GM12878 (cell line): ENCODE measurements around the gene CAMP.

Experiments
- BRCA1 ChIP-seq: IDR thresholded peaks from 2 replicates; pipeline ENCODE4 v1.6.1; 2011; ENCODE audit warnings: low read depth, low read length, improper control_type of control experiment
- CREM ChIP-seq: IDR thresholded peaks from 2 replicates; pipeline ENCODE4 v1.6.1; 2014; ENCODE audit warnings: antibody characterized with exemption, low read depth
- HDAC2 ChIP-seq: fragments of 200-600 bp; sonication (generic); IDR thresholded peaks from 2 replicates; pipeline ENCODE4 v1.6.1; 2017
- HDAC6 ChIP-seq: fragments of 200-600 bp; sonication (generic); IDR thresholded peaks from one replicate; pipeline ENCODE4 v1.8.0; 2017; ENCODE audit warnings: antibody characterized with exemption; ENCODE audit not compliant: unreplicated experiment
- JUND ChIP-seq: IDR thresholded peaks from 2 replicates; pipeline ENCODE4 v1.6.1; 2012; ENCODE audit warnings: low read depth, mild to moderate bottlenecking, low read length, improper control_type of control experiment, moderate library complexity
- KDM1A ChIP-seq: fragments of 200-600 bp; sonication (generic); IDR thresholded peaks from 2 replicates; pipeline ENCODE4 v1.6.1; 2016; ENCODE audit warnings: borderline replicate concordance
- NRF1 ChIP-seq: conservative IDR thresholded peaks from 2 replicates; pipeline ENCODE4 v1.6.1; 2011; ENCODE audit warnings: mild to moderate bottlenecking, low read depth, low read length, improper control_type of control experiment
- PML ChIP-seq: IDR thresholded peaks from 2 replicates; pipeline ENCODE4 v1.6.1; 2012; ENCODE audit warnings: low read length, inconsistent platforms
- POLR2AphosphoS5 ChIP-seq: IDR thresholded peaks from 2 replicates; pipeline ENCODE4 v1.6.1; 2011; ENCODE audit warnings: mild to moderate bottlenecking, low read length, inconsistent platforms
- SRF ChIP-seq, 2 experiments: IDR thresholded peaks; 2 replicates each; pipeline ENCODE4 v1.6.1; 2011; ENCODE audit warnings: low read depth in 2 of 2, low read length in 2 of 2, mild to moderate bottlenecking in 1 of 2, moderate library complexity in 1 of 2
- YY1 ChIP-seq: IDR thresholded peaks from 2 replicates; pipeline ENCODE4 v1.6.1; 2011; ENCODE audit warnings: low read depth, mild to moderate bottlenecking, low read length
- ZNF274 ChIP-seq: IDR thresholded peaks from one replicate; pipeline ENCODE4 v1.8.0; 2011; ENCODE audit not compliant: insufficient read length, insufficient read depth
- TF ChIP-seq, protein P1 (sequence below), 3 experiments: IDR thresholded peaks in 2 of 3; conservative IDR thresholded peaks in 1 of 3; 2 replicates each; pipeline ENCODE4 v1.5.1; 2011; ENCODE audit warnings: low read depth in 3 of 3, low read length in 3 of 3, mild to moderate bottlenecking in 3 of 3, control low read depth in 2 of 3, moderate library complexity in 2 of 3, inconsistent platforms in 1 of 3, mixed read lengths in 1 of 3; ENCODE audit not compliant: control insufficient read depth in 2 of 3, insufficient read depth in 1 of 3; ENCODE audit errors: extremely low read depth in 1 of 3
- TF ChIP-seq, protein P2 (sequence below): IDR thresholded peaks from 2 replicates; pipeline ENCODE4 v1.6.1; 2011; ENCODE audit warnings: mild to moderate bottlenecking, low read depth, low read length, moderate library complexity; ENCODE audit not compliant: insufficient replicate concordance

DNA sequence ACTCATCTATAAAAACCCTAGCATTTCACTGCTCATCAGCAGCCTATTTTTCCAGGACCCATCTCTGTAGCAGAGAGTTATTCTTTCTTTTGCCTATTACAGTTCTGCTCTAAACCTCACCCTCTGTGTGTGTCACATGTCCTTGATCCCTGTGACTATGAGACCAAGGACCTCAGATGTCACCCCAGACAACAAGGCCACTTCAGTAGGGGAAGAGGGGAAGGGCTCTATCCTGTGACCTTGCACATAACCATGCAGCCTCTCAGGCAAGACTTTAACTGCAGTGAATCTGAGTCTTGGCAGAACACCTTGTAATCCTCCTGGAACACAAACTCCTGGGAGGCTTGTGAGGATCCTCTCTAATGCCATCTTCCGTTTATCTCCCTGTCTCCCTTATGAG, 13.2 kb downstream of the CAMP start:
- TF ChIP-seq HDAC6, result no peak
- no peak for TF ChIP-seq ZNF274
- TF ChIP-seq KDM1A, result no peak
- TF ChIP-seq, protein P1, sequence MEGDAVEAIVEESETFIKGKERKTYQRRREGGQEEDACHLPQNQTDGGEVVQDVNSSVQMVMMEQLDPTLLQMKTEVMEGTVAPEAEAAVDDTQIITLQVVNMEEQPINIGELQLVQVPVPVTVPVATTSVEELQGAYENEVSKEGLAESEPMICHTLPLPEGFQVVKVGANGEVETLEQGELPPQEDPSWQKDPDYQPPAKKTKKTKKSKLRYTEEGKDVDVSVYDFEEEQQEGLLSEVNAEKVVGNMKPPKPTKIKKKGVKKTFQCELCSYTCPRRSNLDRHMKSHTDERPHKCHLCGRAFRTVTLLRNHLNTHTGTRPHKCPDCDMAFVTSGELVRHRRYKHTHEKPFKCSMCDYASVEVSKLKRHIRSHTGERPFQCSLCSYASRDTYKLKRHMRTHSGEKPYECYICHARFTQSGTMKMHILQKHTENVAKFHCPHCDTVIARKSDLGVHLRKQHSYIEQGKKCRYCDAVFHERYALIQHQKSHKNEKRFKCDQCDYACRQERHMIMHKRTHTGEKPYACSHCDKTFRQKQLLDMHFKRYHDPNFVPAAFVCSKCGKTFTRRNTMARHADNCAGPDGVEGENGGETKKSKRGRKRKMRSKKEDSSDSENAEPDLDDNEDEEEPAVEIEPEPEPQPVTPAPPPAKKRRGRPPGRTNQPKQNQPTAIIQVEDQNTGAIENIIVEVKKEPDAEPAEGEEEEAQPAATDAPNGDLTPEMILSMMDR (IDR thresholded peaks at IDR 0.05 in 2 of 3, conservative IDR thresholded peaks at IDR 0.05 in 1 of 3; ENCODE audit: control insufficient read depth in 2 of 3, extremely low read depth in 1 of 3, insufficient read depth in 1 of 3, low read depth in 3 of 3, low read length in 3 of 3), result no peak
- TF ChIP-seq SRF (IDR thresholded peaks at IDR 0.05; ENCODE audit: low read depth in 2 of 2, low read length in 2 of 2), result no peak
- no peak for TF ChIP-seq POLR2AphosphoS5
- no peak for TF ChIP-seq CREM
- no peak for TF ChIP-seq JUND
- no peak for TF ChIP-seq NRF1
- TF ChIP-seq HDAC2, result no peak
- no peak for TF ChIP-seq BRCA1
- TF ChIP-seq YY1, result no peak
- no peak for TF ChIP-seq PML
- TF ChIP-seq, protein P2, sequence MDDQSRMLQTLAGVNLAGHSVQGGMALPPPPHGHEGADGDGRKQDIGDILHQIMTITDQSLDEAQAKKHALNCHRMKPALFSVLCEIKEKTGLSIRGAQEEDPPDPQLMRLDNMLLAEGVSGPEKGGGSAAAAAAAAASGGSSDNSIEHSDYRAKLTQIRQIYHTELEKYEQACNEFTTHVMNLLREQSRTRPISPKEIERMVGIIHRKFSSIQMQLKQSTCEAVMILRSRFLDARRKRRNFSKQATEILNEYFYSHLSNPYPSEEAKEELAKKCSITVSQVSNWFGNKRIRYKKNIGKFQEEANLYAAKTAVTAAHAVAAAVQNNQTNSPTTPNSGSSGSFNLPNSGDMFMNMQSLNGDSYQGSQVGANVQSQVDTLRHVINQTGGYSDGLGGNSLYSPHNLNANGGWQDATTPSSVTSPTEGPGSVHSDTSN, result no peak
